Omental fat pad (tissue), 4 donors: ENCODE results near the gene GALP. TPM values are rescaled to one million over a fixed set of nuclear protein-coding genes. Genes with fewer than 3 reads are reported as not detected.
"Not testable (repeated sequence)": the region's sequence is repeated elsewhere in the genome, so short reads cannot be mapped to it uniquely, and the experiment has no call there.

Experiments used
- ATAC-seq: fragments of 150-250 bp; one replicate; pipeline ENCODE4 v1.9.1; 2016; ENCODE audit warnings: mild to moderate bottlenecking, moderate library complexity; ENCODE audit not compliant: low FRiP score
- DNase-seq: peaks from one replicate; pipeline ENCODE4 v3.0.0-alpha.2; 2019; ENCODE audit warnings: low spot score
- total RNA-seq, 4 donors: library from RNA; depleted of rRNA; stranded (reverse); fragments of >200 nt; gene quantifications; one replicate each; pipeline ENCODE4 v1.1.0, GENCODE V29; 2016
- TF ChIP-seq, protein P1 (sequence below), 3 donors: fragments of 450-650 bp; IDR thresholded peaks; one replicate each; pipeline ENCODE4 v1.5.1; 2016 to 2017; ENCODE audit warnings: antibody characterized with exemption in 3 of 3, mild to moderate bottlenecking in 3 of 3, moderate library complexity in 2 of 3

GALP gene
- total RNA-seq, 4 donors from 2014 or later = not detected

DNA sequence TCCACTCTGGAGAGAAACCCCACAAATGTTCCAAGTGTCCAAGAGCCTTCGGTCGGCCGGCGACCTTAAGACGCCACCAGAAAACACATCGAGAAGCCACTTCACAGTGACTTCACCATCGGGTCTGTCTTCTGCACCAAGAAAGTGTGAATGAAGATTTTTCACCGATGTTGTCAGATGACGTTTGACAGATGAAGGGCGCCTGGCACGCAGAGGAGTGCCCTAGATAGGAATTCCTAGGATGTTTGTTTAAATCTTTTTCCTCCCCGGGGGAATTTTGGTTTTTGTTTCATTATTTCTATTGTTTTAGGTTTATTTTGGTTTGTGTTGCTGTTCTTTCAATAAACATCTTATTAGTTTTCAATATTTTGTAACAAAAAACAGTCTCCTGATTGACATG, 33.3 kb downstream of the GALP start:
- TF ChIP-seq, protein P1, sequence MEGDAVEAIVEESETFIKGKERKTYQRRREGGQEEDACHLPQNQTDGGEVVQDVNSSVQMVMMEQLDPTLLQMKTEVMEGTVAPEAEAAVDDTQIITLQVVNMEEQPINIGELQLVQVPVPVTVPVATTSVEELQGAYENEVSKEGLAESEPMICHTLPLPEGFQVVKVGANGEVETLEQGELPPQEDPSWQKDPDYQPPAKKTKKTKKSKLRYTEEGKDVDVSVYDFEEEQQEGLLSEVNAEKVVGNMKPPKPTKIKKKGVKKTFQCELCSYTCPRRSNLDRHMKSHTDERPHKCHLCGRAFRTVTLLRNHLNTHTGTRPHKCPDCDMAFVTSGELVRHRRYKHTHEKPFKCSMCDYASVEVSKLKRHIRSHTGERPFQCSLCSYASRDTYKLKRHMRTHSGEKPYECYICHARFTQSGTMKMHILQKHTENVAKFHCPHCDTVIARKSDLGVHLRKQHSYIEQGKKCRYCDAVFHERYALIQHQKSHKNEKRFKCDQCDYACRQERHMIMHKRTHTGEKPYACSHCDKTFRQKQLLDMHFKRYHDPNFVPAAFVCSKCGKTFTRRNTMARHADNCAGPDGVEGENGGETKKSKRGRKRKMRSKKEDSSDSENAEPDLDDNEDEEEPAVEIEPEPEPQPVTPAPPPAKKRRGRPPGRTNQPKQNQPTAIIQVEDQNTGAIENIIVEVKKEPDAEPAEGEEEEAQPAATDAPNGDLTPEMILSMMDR (IDR thresholded peaks at IDR 0.05) = no peak
- ATAC-seq (no peak), DNase-seq (no peak)

GRCh38 chr19:56210036-56210435, 34.2 kb downstream of the GALP start:
- ATAC-seq, DNase-seq: not testable (repeated sequence)

DNA sequence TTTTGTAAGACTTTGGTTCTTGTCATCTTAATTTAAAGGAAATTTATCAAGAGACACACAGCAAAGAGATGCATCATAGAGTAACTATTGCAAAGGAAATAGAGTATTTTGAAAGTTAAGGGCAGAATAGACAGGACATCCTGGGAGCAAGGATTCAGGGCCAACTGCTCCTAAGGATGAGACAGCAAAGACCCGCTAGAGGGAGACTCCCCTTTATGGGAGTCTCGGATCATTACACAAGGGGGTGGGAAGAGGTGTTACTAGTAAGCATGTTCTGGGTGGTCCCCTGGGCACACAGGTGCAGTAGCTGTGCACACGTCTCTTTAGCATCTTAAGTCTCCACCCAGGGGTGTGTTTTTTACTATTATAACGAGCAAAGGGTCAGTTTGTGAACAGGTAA, 35.9 kb downstream of the GALP start:
- no peak for DNase-seq
- no peak for ATAC-seq
- TF ChIP-seq, protein P1 (IDR thresholded peaks at IDR 0.05) = no peak

- DNase-seq (no peak), ATAC-seq (no peak)
- TF ChIP-seq, protein P1 (IDR thresholded peaks at IDR 0.05) = no peak
Observed at GRCh38 chr19:56217039-56217949, 41.5 kb downstream of the GALP start.

DNA sequence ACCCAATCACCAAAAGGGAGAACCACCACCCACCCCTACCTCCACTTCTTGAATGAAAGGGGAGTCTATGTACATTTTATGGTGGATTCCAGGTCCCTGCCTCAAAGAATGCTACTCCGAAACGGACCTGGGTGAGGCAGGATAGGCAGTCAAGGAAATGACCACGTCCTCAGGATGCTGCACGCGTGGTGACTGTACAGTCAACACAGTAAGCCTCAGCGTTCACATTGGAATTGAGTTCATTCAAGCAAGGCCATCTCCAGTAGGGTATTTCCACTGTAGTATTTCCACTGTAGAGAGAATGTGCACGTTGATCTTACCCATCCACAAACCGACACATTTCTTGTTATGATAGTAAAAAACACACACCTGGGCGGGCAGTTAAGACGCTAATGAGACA, 43.2 kb downstream of the GALP start:
- ATAC-seq (no peak), DNase-seq (no peak)
- TF ChIP-seq, protein P1 (IDR thresholded peaks at IDR 0.05) = no peak

DNA sequence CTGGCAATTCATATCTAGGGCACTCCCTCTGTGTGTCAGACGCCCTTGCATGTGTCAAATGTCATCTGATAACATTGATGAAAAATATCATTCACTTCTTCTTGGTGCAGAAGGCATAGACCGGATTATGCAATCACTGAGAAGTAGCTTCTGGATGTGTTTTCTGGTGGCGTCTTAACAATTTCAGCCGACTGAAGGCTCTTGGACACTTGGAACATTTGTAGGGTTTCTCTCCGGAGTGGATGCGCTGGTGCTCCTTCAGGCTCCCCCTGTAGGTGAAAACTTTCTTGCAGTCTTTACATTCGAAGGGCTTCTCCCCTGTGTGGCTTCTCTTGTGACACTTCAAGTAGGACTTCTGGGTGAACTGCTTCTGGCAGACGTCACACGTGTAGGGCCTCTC, 45.6 kb downstream of the GALP start:
- DNase-seq = not testable (repeated sequence)

GRCh38 chr19:56221851-56222250, 46.0 kb downstream of the GALP start:
- DNase-seq (no peak), ATAC-seq (no peak)
- TF ChIP-seq, protein P1 (IDR thresholded peaks at IDR 0.05) = no peak

More for the DNA sequence above, 45.6 kb downstream of the GALP start:
- ATAC-seq = not testable (repeated sequence)

DNA sequence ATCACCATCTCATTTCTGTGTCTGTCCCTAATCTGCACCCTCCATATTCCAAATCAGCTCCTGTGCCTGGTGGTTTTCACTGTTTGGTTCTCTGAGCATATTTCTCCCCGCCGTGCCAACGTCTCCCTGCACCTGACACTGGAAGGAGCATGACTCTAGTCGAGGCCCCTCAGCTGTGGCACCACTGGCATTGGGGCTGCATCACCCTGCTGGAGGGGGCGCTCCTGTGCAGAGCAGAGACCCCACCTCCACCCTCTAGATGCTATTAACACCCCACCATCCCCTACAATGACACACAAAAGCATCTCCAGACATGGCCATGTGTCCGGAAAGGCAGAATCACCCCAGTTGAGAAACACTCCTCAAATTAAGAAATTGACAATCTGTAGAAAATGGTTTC, 47.1 kb downstream of the GALP start:
- TF ChIP-seq, protein P1 (IDR thresholded peaks at IDR 0.05) = no peak
- no peak for ATAC-seq
- no peak for DNase-seq
